ENCODE results near the gene COBL.

The COBL gene

GRCh38 chr7:51278797-51279196, 37.8 kb downstream of the COBL start:
- no peak for TF ChIP-seq CTCF (IDR thresholded peaks at IDR 0.05; ENCODE audit: low read depth, low read length)
- DNase-seq (ENCODE audit: low read depth, low spot score), result no peak
- no peak overlapping the region for H3K4me3 ChIP-seq (ENCODE audit: low read depth, low read length)
- in situ Hi-C loops (cut with HindIII; ENCODE audit: low sequenced_read_pairs), result no loop called here

GRCh38 chr7:51276967-51277366, 39.6 kb downstream of the COBL start:
- no peak for DNase-seq (ENCODE audit: low read depth, low spot score)
- in situ Hi-C loops (cut with HindIII; ENCODE audit: low sequenced_read_pairs), result no loop called here
- no peak for TF ChIP-seq CTCF (IDR thresholded peaks at IDR 0.05; ENCODE audit: low read depth, low read length)
- H3K4me3 ChIP-seq (ENCODE audit: low read depth, low read length), result no peak overlapping the region

GRCh38 chr7:51276091-51276605, 40.5 kb downstream of the COBL start:
- in situ Hi-C loops (cut with HindIII; ENCODE audit: low sequenced_read_pairs), result no loop called here
- no peak for TF ChIP-seq CTCF (IDR thresholded peaks at IDR 0.05; ENCODE audit: low read depth, low read length)

GRCh38 chr7:51275532-51275931, 41.1 kb downstream of the COBL start:
- in situ Hi-C loops (cut with HindIII; ENCODE audit: low sequenced_read_pairs), result no loop called here
- no peak for TF ChIP-seq CTCF (IDR thresholded peaks at IDR 0.05; ENCODE audit: low read depth, low read length)
- H3K4me3 ChIP-seq (ENCODE audit: low read depth, low read length), result no peak overlapping the region
- DNase-seq (ENCODE audit: low read depth, low spot score), result no peak

More at GRCh38 chr7:51276091-51276605, 40.5 kb downstream of the COBL start:
- DNase-seq (ENCODE audit: low read depth, low spot score), result no peak
- H3K4me3 ChIP-seq (ENCODE audit: low read depth, low read length), result no peak overlapping the region

- in situ Hi-C loops (cut with HindIII; ENCODE audit: low sequenced_read_pairs), result no loop called here
These were observed 41.7 kb downstream of the COBL start for GRCh38 chr7:51274955-51275354.

GRCh38 chr7:51274001-51274400, 42.6 kb downstream of the COBL start:
- H3K4me3 ChIP-seq (ENCODE audit: low read depth, low read length), result no peak overlapping the region
- no peak for DNase-seq (ENCODE audit: low read depth, low spot score)
- in situ Hi-C loops (cut with HindIII; ENCODE audit: low sequenced_read_pairs), result no loop called here
- no peak for TF ChIP-seq CTCF (IDR thresholded peaks at IDR 0.05; ENCODE audit: low read depth, low read length)

More at GRCh38 chr7:51274955-51275354, 41.7 kb downstream of the COBL start:
- no peak overlapping the region for H3K4me3 ChIP-seq (ENCODE audit: low read depth, low read length)
- DNase-seq (ENCODE audit: low read depth, low spot score), result no peak
- TF ChIP-seq CTCF (IDR thresholded peaks at IDR 0.05; ENCODE audit: low read depth, low read length), result no peak

GRCh38 chr7:51273360-51273759, 43.2 kb downstream of the COBL start:
- no peak overlapping the region for H3K4me3 ChIP-seq (ENCODE audit: low read depth, low read length)
- in situ Hi-C loops (cut with HindIII; ENCODE audit: low sequenced_read_pairs), result no loop called here
- no peak for TF ChIP-seq CTCF (IDR thresholded peaks at IDR 0.05; ENCODE audit: low read depth, low read length)
- no peak for DNase-seq (ENCODE audit: low read depth, low spot score)
